Measurements from ENCODE around the gene CDKN2B.

DNA sequence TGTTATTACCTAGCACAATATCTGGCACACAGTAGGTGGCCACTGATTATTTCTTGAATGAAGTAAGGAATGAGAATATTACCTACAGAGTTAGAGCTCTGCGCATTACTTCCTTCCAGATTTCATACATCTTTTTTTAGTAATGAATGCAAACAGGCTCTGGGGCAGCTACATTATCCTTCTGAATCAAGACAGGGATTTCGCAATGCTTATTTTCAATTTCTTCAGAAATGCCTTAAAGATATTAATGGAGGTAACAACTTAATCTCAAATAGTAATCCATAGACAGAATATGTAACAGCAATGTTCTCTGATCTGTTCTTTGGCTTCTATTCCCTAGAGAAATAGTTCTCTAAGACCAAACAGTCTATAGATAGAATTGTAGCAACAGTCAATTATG, 47.5 kb downstream of the CDKN2B start:
- TF ChIP-seq, protein P1, sequence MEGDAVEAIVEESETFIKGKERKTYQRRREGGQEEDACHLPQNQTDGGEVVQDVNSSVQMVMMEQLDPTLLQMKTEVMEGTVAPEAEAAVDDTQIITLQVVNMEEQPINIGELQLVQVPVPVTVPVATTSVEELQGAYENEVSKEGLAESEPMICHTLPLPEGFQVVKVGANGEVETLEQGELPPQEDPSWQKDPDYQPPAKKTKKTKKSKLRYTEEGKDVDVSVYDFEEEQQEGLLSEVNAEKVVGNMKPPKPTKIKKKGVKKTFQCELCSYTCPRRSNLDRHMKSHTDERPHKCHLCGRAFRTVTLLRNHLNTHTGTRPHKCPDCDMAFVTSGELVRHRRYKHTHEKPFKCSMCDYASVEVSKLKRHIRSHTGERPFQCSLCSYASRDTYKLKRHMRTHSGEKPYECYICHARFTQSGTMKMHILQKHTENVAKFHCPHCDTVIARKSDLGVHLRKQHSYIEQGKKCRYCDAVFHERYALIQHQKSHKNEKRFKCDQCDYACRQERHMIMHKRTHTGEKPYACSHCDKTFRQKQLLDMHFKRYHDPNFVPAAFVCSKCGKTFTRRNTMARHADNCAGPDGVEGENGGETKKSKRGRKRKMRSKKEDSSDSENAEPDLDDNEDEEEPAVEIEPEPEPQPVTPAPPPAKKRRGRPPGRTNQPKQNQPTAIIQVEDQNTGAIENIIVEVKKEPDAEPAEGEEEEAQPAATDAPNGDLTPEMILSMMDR (IDR thresholded peaks at IDR 0.05 in 8 of 11, conservative IDR thresholded peaks at IDR 0.05 in 3 of 11): no peak
- TF ChIP-seq POLR2A (IDR thresholded peaks at IDR 0.05): no peak
- TF ChIP-seq POLR2AphosphoS5 (IDR thresholded peaks at IDR 0.05): no peak
